Natural killer cell (primary cell): ENCODE measurements around the gene TMEM147. TPM values are rescaled to one million over a fixed set of nuclear protein-coding genes. Genes with fewer than 3 reads are reported as not detected.

Source experiments
- ATAC-seq, 3 donors: fragments of 150-1000 bp in 2 of 3; fragments of 200-7000 bp in 1 of 3; cut with Tn5 transposase; 1 replicate in 1 of 3; 2 replicates in 2 of 3; pipeline ENCODE4 v1.10.0; 2021; ENCODE audit warnings: mild to moderate bottlenecking in 2 of 3, moderate library complexity in 2 of 3
- DNase-seq, 2 donors: peaks; one replicate each; pipeline versions ENCODE4 v3.0.0 to v3.0.0-alpha.2; 2013 to 2021; ENCODE audit warnings: mixed read lengths in 1 of 2
- H3K27ac ChIP-seq: one replicate; pipeline ENCODE4 v1.5.1; 2013; ENCODE audit warnings: mild to moderate bottlenecking, low read length
- H3K27me3 ChIP-seq: one replicate; pipeline ENCODE4 v1.6.1; 2013; ENCODE audit warnings: low read length; ENCODE audit not compliant: control insufficient read depth, insufficient read depth
- H3K36me3 ChIP-seq: one replicate; pipeline ENCODE4 v1.6.1; 2013; ENCODE audit warnings: low read length; ENCODE audit not compliant: control insufficient read depth, insufficient read depth
- H3K4me1 ChIP-seq: one replicate; pipeline ENCODE4 v1.6.1; 2013; ENCODE audit warnings: low read length; ENCODE audit not compliant: control insufficient read depth, insufficient read depth
- H3K4me3 ChIP-seq: one replicate; pipeline ENCODE4 v1.5.1; 2013; ENCODE audit warnings: low read length
- H3K9me3 ChIP-seq: one replicate; pipeline ENCODE4 v1.6.1; 2013; ENCODE audit warnings: low read length; ENCODE audit not compliant: control insufficient read depth, insufficient read depth
- H3K27ac Mint-ChIP-seq, 2 donors: one replicate each; pipeline ENCODE4 v1.8.0; 2022; ENCODE audit warnings: mild to moderate bottlenecking in 2 of 2, mixed read lengths in 2 of 2, moderate library complexity in 1 of 2
- H3K27me3 Mint-ChIP-seq, 2 donors: one replicate each; pipeline ENCODE4 v1.8.0; 2022; ENCODE audit warnings: low read depth in 2 of 2, mixed read lengths in 2 of 2
- H3K36me3 Mint-ChIP-seq: one replicate; pipeline ENCODE4 v1.8.0; 2022; ENCODE audit warnings: mixed read lengths
- H3K4me1 Mint-ChIP-seq, 2 donors: one replicate each; pipeline ENCODE4 v1.8.0; 2022; ENCODE audit warnings: mixed read lengths in 2 of 2
- H3K4me3 Mint-ChIP-seq: one replicate; pipeline ENCODE4 v1.8.0; 2022; ENCODE audit warnings: mild to moderate bottlenecking, moderate library complexity, mixed read lengths
- H3K9me3 Mint-ChIP-seq, 2 donors: one replicate each; pipeline ENCODE4 v1.8.0; 2022; ENCODE audit warnings: mixed read lengths in 2 of 2
- CTCF ChIP-seq: fragments of 200-600 bp; IDR thresholded peaks from one replicate; pipeline ENCODE4 v1.8.0; 2022; ENCODE audit warnings: antibody characterized with exemption
- WGBS: methylation state at CpG from one replicate; pipeline ENCODE4 v1.1.7; 2013; ENCODE audit warnings: missing lambda C conversion rate; ENCODE audit not compliant: insufficient coverage; 5-methylcytosine and 5-hydroxymethylcytosine counted together
- intact Hi-C: fragments of 100-400 bp; cut with micrococcal nuclease; formaldehyde crosslinking; loops from one replicate; pipeline ENCODE4 v1.14.2; 2022
- total RNA-seq, 4 donors: library from RNA; stranded (reverse); fragments of 120-200 nt in 1 of 4; gene quantifications; one replicate each; pipeline versions ENCODE4 v1.2.3 to v1.2.4, GENCODE V29; 2013 to 2022

The TMEM147 gene
- total RNA-seq, 3 donors from 2014 or later (not counting 1 experiment from before 2014, with no cell fraction given): 30.6 to 37.9 (median 31.2) TPM

DNA sequence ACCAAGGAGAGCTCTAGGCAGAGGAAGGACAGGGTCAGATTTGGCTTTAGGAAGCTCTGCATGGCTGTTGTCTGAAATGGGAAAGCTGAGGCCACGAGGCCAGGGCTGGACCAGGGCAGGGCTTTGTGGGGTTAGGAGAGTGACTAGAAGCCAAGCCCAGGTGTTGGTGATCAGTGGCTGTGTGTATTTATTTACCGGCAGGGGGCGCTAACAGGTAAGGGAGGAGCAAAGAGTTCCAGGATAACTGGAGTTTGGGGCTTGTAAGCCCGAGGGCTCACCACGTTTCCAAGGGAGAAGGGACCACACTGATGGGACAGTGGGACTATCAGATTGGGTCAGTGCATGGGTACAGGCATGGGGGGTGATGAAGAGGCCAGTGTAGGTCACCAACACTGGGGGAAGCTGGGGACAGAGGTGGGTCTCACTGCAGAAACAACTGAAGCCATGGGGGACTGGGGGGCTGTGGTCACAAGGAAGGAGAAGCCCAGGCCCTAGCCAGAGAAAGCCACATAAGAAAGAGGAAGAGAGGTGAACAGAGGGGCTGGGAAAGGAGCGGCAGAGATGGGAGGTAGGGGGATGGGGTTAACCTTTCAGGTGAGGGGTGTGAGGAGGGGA is 3.9 kb downstream of the TMEM147 start:
- no peak overlapping the region for H3K4me3 Mint-ChIP-seq
- H3K27me3 ChIP-seq: no peaks in the 10 kb centered on the region
- intact Hi-C loops: loop anchor here (2.0 to 5.0 kb wide), 4 partner anchors 38 to 337 kb away; partner anchors contain the start of genes ETV2 and PMIS2
- peak; percentile 70 for TF ChIP-seq CTCF
- peak overlapping the region in 1 of 2 donors; percentile 68 for H3K27ac Mint-ChIP-seq
- peaks cover 34 to 42% of the 10 kb centered on the region in 2 donors for H3K4me1 Mint-ChIP-seq
- DNase-seq: peak; percentile 42 to 85
- WGBS: 23% methylated on average over 6 of the region's 6 CpGs
- H3K36me3 ChIP-seq: peaks cover 3% of the 10 kb centered on the region
- no peak overlapping the region for H3K27ac ChIP-seq
- H3K9me3 Mint-ChIP-seq: no peaks in the 10 kb centered on the region
- H3K9me3 ChIP-seq: no peaks in the 10 kb centered on the region
- no peak for ATAC-seq
- no peaks in the 10 kb centered on the region for H3K36me3 Mint-ChIP-seq
- H3K27me3 Mint-ChIP-seq: peaks cover 0 to 7% of the 10 kb centered on the region in 2 donors
- H3K4me1 ChIP-seq: peaks cover 26% of the 10 kb centered on the region
- H3K4me3 ChIP-seq: no peak overlapping the region

GRCh38 chr19:35549879-35550523 is 4.6 kb downstream of the TMEM147 start:
- Mint-ChIP-seq H3K27ac (no peak overlapping the region), H3K4me1 (peaks cover 27 to 35% of the 10 kb centered on the region in 2 donors), H3K36me3 (no peaks in the 10 kb centered on the region), H3K9me3 (no peaks in the 10 kb centered on the region), H3K4me3 (no peak overlapping the region), H3K27me3 (peaks cover 0 to 10% of the 10 kb centered on the region in 2 donors)
- H3K4me3 ChIP-seq: no peak overlapping the region
- H3K27me3 ChIP-seq: no peaks in the 10 kb centered on the region
- peaks cover 19% of the 10 kb centered on the region for H3K4me1 ChIP-seq
- H3K27ac ChIP-seq: no peak overlapping the region
- DNase-seq: no peak
- WGBS: 94% methylated on average over 15 of the region's 15 CpGs
- H3K36me3 ChIP-seq: peaks cover 3% of the 10 kb centered on the region
- no peaks in the 10 kb centered on the region for H3K9me3 ChIP-seq
- no peak for TF ChIP-seq CTCF
- ATAC-seq: no peak
- intact Hi-C loops: loop anchor here (2.0 to 5.0 kb wide), 4 partner anchors 37 to 338 kb away; partner anchors contain the start of genes ETV2 and PMIS2

- no peak overlapping the region for H3K27ac Mint-ChIP-seq
- Histone ChIP-seq H3K27ac (no peak overlapping the region), H3K27me3 (no peaks in the 10 kb centered on the region), H3K9me3 (no peaks in the 10 kb centered on the region), H3K4me3 (no peak overlapping the region), H3K36me3 (peaks cover 3% of the 10 kb centered on the region), H3K4me1 (peaks cover 10% of the 10 kb centered on the region)
- H3K4me1 Mint-ChIP-seq: peaks cover 24 to 32% of the 10 kb centered on the region in 2 donors
- 94% methylated on average over 21 of the region's 21 CpGs for WGBS
- no peak for TF ChIP-seq CTCF
- H3K4me3 Mint-ChIP-seq: no peak overlapping the region
- ATAC-seq: no peak
- no peak for DNase-seq
- intact Hi-C loops: no loop called here
- peaks cover 0 to 15% of the 10 kb centered on the region in 2 donors for H3K27me3 Mint-ChIP-seq
- no peaks in the 10 kb centered on the region for H3K36me3 Mint-ChIP-seq
- H3K9me3 Mint-ChIP-seq: no peaks in the 10 kb centered on the region
Measured at GRCh38 chr19:35551091-35551810, 5.8 kb downstream of the TMEM147 start.
